ENCODE measurements around the gene DOHH.

GRCh38 chr19:3507371-3508120, 7.1 kb upstream of the DOHH start:
- no peak for TF ChIP-seq CTCF (IDR thresholded peaks at IDR 0.05)
- TF ChIP-seq POLR2A (IDR thresholded peaks at IDR 0.05; ENCODE audit: low read depth), result no peak
- no peak for TF ChIP-seq EP300 (IDR thresholded peaks at IDR 0.05)

Measured in esophagus muscularis mucosa (tissue), 4 donors.